Sigmoid colon (tissue), 3 donors: ENCODE results near the gene SLC17A1.

Experiments
- POLR2A ChIP-seq, 2 donors: fragments of 450-650 bp; IDR thresholded peaks; one replicate each; pipeline ENCODE4 v1.6.1; 2016; ENCODE audit warnings: antibody characterized with exemption in 2 of 2, mild to moderate bottlenecking in 2 of 2, moderate library complexity in 2 of 2
- TF ChIP-seq, protein P1 (sequence below), 4 experiments: fragments of 450-650 bp in 3 of 4; fragments of 200-600 bp in 1 of 4; IDR thresholded peaks; one replicate each; pipeline ENCODE4 v1.5.1; 2016 to 2019; ENCODE audit warnings: antibody characterized with exemption in 4 of 4, mild to moderate bottlenecking in 3 of 4, moderate library complexity in 2 of 4

DNA sequence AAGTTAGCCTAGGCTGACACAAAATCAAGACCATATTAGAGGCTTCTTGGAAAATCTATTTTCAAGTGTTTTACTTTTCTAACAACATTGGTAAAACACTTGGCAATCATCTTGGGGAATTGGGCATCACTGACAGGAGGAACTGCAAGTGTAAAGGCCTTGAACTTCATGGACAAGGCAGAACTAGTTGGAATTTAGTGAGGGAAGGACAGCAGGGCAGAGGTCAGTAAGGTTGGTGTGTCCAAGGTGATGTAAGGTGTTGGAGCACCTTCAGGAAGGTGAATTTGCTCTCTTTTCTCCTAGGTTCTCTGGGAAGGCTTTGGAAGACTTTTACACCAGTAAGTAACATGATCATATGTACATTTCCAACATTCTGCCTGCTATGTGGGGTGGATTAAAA lies 78.8 kb downstream of the SLC17A1 start:
- TF ChIP-seq, protein P1, sequence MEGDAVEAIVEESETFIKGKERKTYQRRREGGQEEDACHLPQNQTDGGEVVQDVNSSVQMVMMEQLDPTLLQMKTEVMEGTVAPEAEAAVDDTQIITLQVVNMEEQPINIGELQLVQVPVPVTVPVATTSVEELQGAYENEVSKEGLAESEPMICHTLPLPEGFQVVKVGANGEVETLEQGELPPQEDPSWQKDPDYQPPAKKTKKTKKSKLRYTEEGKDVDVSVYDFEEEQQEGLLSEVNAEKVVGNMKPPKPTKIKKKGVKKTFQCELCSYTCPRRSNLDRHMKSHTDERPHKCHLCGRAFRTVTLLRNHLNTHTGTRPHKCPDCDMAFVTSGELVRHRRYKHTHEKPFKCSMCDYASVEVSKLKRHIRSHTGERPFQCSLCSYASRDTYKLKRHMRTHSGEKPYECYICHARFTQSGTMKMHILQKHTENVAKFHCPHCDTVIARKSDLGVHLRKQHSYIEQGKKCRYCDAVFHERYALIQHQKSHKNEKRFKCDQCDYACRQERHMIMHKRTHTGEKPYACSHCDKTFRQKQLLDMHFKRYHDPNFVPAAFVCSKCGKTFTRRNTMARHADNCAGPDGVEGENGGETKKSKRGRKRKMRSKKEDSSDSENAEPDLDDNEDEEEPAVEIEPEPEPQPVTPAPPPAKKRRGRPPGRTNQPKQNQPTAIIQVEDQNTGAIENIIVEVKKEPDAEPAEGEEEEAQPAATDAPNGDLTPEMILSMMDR (IDR thresholded peaks at IDR 0.05) = no peak
- no peak for TF ChIP-seq POLR2A (IDR thresholded peaks at IDR 0.05)
